B cell (primary cell): ENCODE results near the gene MEGF8. TPM values are rescaled to one million over a fixed set of nuclear protein-coding genes. Genes with fewer than 3 reads are reported as not detected.

ENCODE experiments used
- ATAC-seq: fragments of 200-7000 bp; cut with Tn5 transposase; one replicate; pipeline ENCODE4 v1.10.0; 2021; ENCODE audit warnings: low read depth, mild to moderate bottlenecking, moderate number of reproducible peaks, moderate library complexity
- CTCF ChIA-PET: fragments of 350-600 bp; sonication (Branson Sonifier 250); formaldehyde crosslinking; loops from one replicate; lab custom pipeline; 2021; ENCODE audit warnings: antibody characterized with exemption, inconsistent platforms; lab: Charles Lee
- POLR2A ChIA-PET: fragments of 350-600 bp; sonication (Branson Sonifier 250); formaldehyde crosslinking; loops from one replicate; lab custom pipeline; 2021; ENCODE audit warnings: antibody characterized with exemption; lab: Charles Lee
- DNase-seq: peaks from one replicate; pipeline ENCODE4 v3.0.0; 2013
- H2AFZ ChIP-seq: 2 replicates; pipeline ENCODE4 v1.6.1; 2012; ENCODE audit warnings: mild to moderate bottlenecking, low read depth, low read length; ENCODE audit not compliant: insufficient read depth, poor library complexity, severe bottlenecking
- H3K27ac ChIP-seq, 2 donors: 1 replicate in 1 of 2; 2 replicates in 1 of 2; pipeline ENCODE4 v1.5.1; 2012 to 2013; ENCODE audit warnings: low read length in 2 of 2, mild to moderate bottlenecking in 2 of 2, moderate library complexity in 1 of 2
- H3K27me3 ChIP-seq, 4 experiments: fragments of 200-600 bp in 1 of 4; sonication (generic) in 1 of 4; replicated peaks in 1 of 4; 1 replicate in 2 of 4; 2 replicates in 2 of 4; pipeline versions ENCODE4 v1.6.1 to v1.7.0; 2013 to 2016; ENCODE audit warnings: low read length in 3 of 4, mild to moderate bottlenecking in 2 of 4, mixed read lengths in 1 of 4, moderate library complexity in 1 of 4; ENCODE audit not compliant: insufficient read depth in 4 of 4, control insufficient read depth in 3 of 4; ENCODE audit errors: control extremely low read depth in 1 of 4
- H3K36me3 ChIP-seq, 2 experiments: replicated peaks in 1 of 2; 1 replicate in 1 of 2; 2 replicates in 1 of 2; pipeline versions ENCODE4 v1.6.1 to v1.7.1; 2013; ENCODE audit warnings: low read length in 1 of 2; ENCODE audit not compliant: insufficient read depth in 2 of 2, control insufficient read depth in 1 of 2; ENCODE audit errors: control extremely low read depth in 1 of 2, extremely low read depth in 1 of 2
- H3K4me1 ChIP-seq, 2 donors: fragments of 200-600 bp in 1 of 2; sonication (generic) in 1 of 2; 1 replicate in 1 of 2; 2 replicates in 1 of 2; pipeline versions ENCODE4 v1.5.1 to v1.6.1; 2013 to 2017; ENCODE audit warnings: low read length in 2 of 2; ENCODE audit not compliant: control insufficient read depth in 2 of 2, insufficient read depth in 2 of 2
- H3K4me2 ChIP-seq: replicated peaks from 2 replicates; pipeline ENCODE3; 2012; ENCODE audit warnings: mild to moderate bottlenecking, low read depth, low read length; ENCODE audit not compliant: poor library complexity, severe bottlenecking
- H3K4me3 ChIP-seq, 5 experiments: fragments of 200-600 bp in 1 of 5; sonication (generic) in 1 of 5; 1 replicate in 3 of 5; 2 replicates in 2 of 5; pipeline versions ENCODE4 v1.5.1 to v1.7.0; 2011 to 2016; ENCODE audit warnings: low read length in 4 of 5, mild to moderate bottlenecking in 4 of 5, low read depth in 2 of 5, control low read depth in 1 of 5, moderate library complexity in 1 of 5; ENCODE audit not compliant: insufficient read depth in 1 of 5; ENCODE audit errors: control extremely low read depth in 1 of 5, extremely low read depth in 1 of 5
- H3K79me2 ChIP-seq: fragments of 200-600 bp; sonication (generic); one replicate; pipeline ENCODE4 v1.6.0; 2016; ENCODE audit warnings: low read length; ENCODE audit not compliant: control insufficient read depth, insufficient read depth
- H3K9ac ChIP-seq: fragments of 200-600 bp; sonication (generic); 2 replicates; pipeline ENCODE4 v1.6.1; 2017; ENCODE audit warnings: mild to moderate bottlenecking, low read length, moderate library complexity
- H3K9me3 ChIP-seq, 3 donors: one replicate each; pipeline versions ENCODE4 v1.6.1 to v1.7.1; 2013; ENCODE audit warnings: low read length in 2 of 3; ENCODE audit not compliant: control insufficient read depth in 2 of 3, insufficient read depth in 1 of 3; ENCODE audit errors: control extremely low read depth in 1 of 3
- H4K20me1 ChIP-seq: 2 replicates; pipeline ENCODE4 v1.6.0; 2012; ENCODE audit warnings: mild to moderate bottlenecking, low read length; ENCODE audit not compliant: insufficient read depth, control insufficient read depth, poor library complexity, severe bottlenecking
- H3K27ac Mint-ChIP-seq: one replicate; pipeline ENCODE4 v1.8.0; 2021; ENCODE audit warnings: mixed read lengths
- H3K27me3 Mint-ChIP-seq: one replicate; pipeline ENCODE4 v1.8.0; 2021; ENCODE audit warnings: mixed read lengths
- H3K4me1 Mint-ChIP-seq: one replicate; pipeline ENCODE4 v1.8.0; 2021; ENCODE audit warnings: mixed read lengths
- H3K4me3 Mint-ChIP-seq: one replicate; pipeline ENCODE4 v1.8.0; 2021; ENCODE audit warnings: mixed read lengths
- H3K9me3 Mint-ChIP-seq: one replicate; pipeline ENCODE4 v1.8.0; 2022; ENCODE audit warnings: mixed read lengths; ENCODE audit not compliant: insufficient read depth
- CTCF ChIP-seq: fragments of 200-600 bp; IDR thresholded peaks from one replicate; pipeline ENCODE4 v1.8.0; 2022; ENCODE audit warnings: antibody characterized with exemption, mild to moderate bottlenecking
- EZH2 ChIP-seq: IDR thresholded peaks from 2 replicates; pipeline ENCODE4 v1.6.1; 2012; ENCODE audit warnings: borderline replicate concordance, low read depth, mild to moderate bottlenecking, moderate library complexity, low read length; ENCODE audit not compliant: insufficient read depth, poor library complexity, severe bottlenecking
- WGBS: methylation state at CpG from one replicate; pipeline ENCODE4 v1.1.5; 2013; ENCODE audit warnings: missing lambda C conversion rate; ENCODE audit not compliant: insufficient coverage; 5-methylcytosine and 5-hydroxymethylcytosine counted together
- intact Hi-C: fragments of 100-400 bp; cut with micrococcal nuclease; formaldehyde crosslinking; loops from one replicate; pipeline ENCODE4 v1.10.0; 2022
- polyA plus RNA-seq: library from polyadenylated mRNA; depleted of rRNA; stranded (reverse); fragments of >200 nt; gene quantifications from 2 replicates; pipeline ENCODE4 v1.2.3, GENCODE V29; 2012
- total RNA-seq, 2 donors: library from RNA; stranded (reverse); fragments of 120-200 nt in 1 of 2; gene quantifications; 1 replicate in 1 of 2; 2 replicates in 1 of 2; pipeline versions ENCODE4 v1.2.3 to v1.2.4, GENCODE V29; 2013 to 2022

MEGF8 gene
- total and polyA plus RNA-seq, 2 donors (not counting 1 experiment from before 2014, with no cell fraction given): 8.2 to 26.5 TPM

- Histone ChIP-seq H3K4me1 (peaks cover 41 to 53% of the 10 kb centered on the region in 2 donors), H3K9me3 (no peaks in the 10 kb centered on the region), H3K79me2 (peaks cover 49% of the 10 kb centered on the region), H4K20me1 (peaks cover 15% of the 10 kb centered on the region), H2AFZ (peak overlapping the region; percentile 63), H3K36me3 (no peaks in the 10 kb centered on the region), H3K4me2 (peak overlapping the region; percentile 96), H3K9ac (peak overlapping the region; percentile 86), H3K27me3 (no peaks in the 10 kb centered on the region), H3K27ac (peak overlapping the region; percentile 71 to 91), H3K4me3 (peak overlapping the region; percentile 35 to 90 (median 74))
- TF ChIP-seq EZH2 (no peak), CTCF (peak; percentile 98)
- peak overlapping the region; percentile 90 for H3K4me3 Mint-ChIP-seq
- POLR2A ChIA-PET: interaction anchor here (0.5 to 5.5 kb wide), 10 partner anchors 9 to 151 kb away, joined by 3 to 23 read pairs (median 4); partner anchors contain the start of genes CIC, GSK3A, PAFAH1B3 and POU2F2
- under 1% methylated on average over 77 of the region's 89 CpGs for WGBS
- peak; percentile 32 for ATAC-seq
- no peaks in the 10 kb centered on the region for H3K9me3 Mint-ChIP-seq
- H3K4me1 Mint-ChIP-seq: peaks cover 33% of the 10 kb centered on the region
- intact Hi-C loops: loop anchor here (1.0 to 5.0 kb wide), 6 partner anchors 11 to 172 kb away; partner anchors contain the start of genes CIC, ERF and POU2F2
- peak overlapping the region; percentile 96 for H3K27ac Mint-ChIP-seq
- DNase-seq: peak; percentile 90
- CTCF ChIA-PET: interaction anchor here (0.8 to 4.8 kb wide), 31 partner anchors 7 to 171 kb away, joined by 3 to 89 read pairs (median 4); partner anchors contain the start of genes CIC, ERF, GSK3A and POU2F2
- no peaks in the 10 kb centered on the region for H3K27me3 Mint-ChIP-seq
These were observed 45.3 kb upstream of the MEGF8 start for GRCh38 chr19:42279902-42280814.
